ENCODE measurements around the gene NOS1AP. TPM values are rescaled to one million over a fixed set of nuclear protein-coding genes. Genes with fewer than 3 reads are reported as not detected.

Gene NOS1AP
- total and polyA plus RNA-seq, 9 of the 15 experiments (the other 6 are each of a cell fraction or from before 2014, with no cell fraction given): 0.07 to 1.5 (median 0.22) TPM

GRCh38 chr1:162299018-162299417 lies 229.5 kb downstream of the NOS1AP start (continued):
- TF ChIP-seq ZNF398 (CRISPR knock-in tag; IDR thresholded peaks at IDR 0.05): no peak
- TF ChIP-seq IFI16 (CRISPR knock-in tag; IDR thresholded peaks at IDR 0.05): no peak
- no peak for TF ChIP-seq MCM3 (IDR thresholded peaks at IDR 0.05)
- TF ChIP-seq ARID3A (IDR thresholded peaks at IDR 0.05; ENCODE audit: borderline replicate concordance, low read depth, low read length): no peak
- TF ChIP-seq C11orf30 (IDR thresholded peaks at IDR 0.05; ENCODE audit: low read depth): no peak
- no peak for TF ChIP-seq NFATC3 (IDR thresholded peaks at IDR 0.05)
- no peak for TF ChIP-seq SP1 (CRISPR knock-in tag; IDR thresholded peaks at IDR 0.05)
